Smooth muscle cell (in vitro differentiated cells): ENCODE data around the gene AMH. TPM values are rescaled to one million over a fixed set of nuclear protein-coding genes. Genes with fewer than 3 reads are reported as not detected.

Source experiments
- DNase-seq: peaks from one replicate; lab custom pipeline; 2025; ENCODE audit not compliant: unreplicated experiment; lab: John Stamatoyannopoulos, UW
- H2AFZ ChIP-seq: fragments of 200-600 bp; sonication (generic); 2 replicates; pipeline ENCODE4 v1.6.0; 2016; ENCODE audit warnings: antibody characterized with exemption, low read depth, mild to moderate bottlenecking
- H3F3A ChIP-seq: fragments of 200-600 bp; sonication (generic); 2 replicates; pipeline ENCODE4 v1.6.0; 2017; ENCODE audit warnings: antibody characterized with exemption, low read depth
- H3K27ac ChIP-seq: fragments of 200-600 bp; sonication (generic); 2 replicates; pipeline ENCODE4 v1.5.1; 2016; ENCODE audit warnings: low read depth, mild to moderate bottlenecking
- H3K27me3 ChIP-seq: fragments of 200-600 bp; sonication (generic); 2 replicates; pipeline ENCODE4 v1.6.1; 2016; ENCODE audit warnings: low read depth, mild to moderate bottlenecking
- H3K36me3 ChIP-seq: fragments of 200-600 bp; sonication (generic); 2 replicates; pipeline ENCODE4 v1.5.1; 2016; ENCODE audit warnings: low read depth
- H3K4me1 ChIP-seq: fragments of 200-600 bp; sonication (generic); 2 replicates; pipeline ENCODE4 v1.5.1; 2016; ENCODE audit warnings: low read depth
- H3K4me2 ChIP-seq: fragments of 200-600 bp; sonication (generic); 2 replicates; pipeline ENCODE4 v1.6.0; 2016; ENCODE audit warnings: mild to moderate bottlenecking
- H3K4me3 ChIP-seq: fragments of 200-600 bp; sonication (generic); 2 replicates; pipeline ENCODE4 v1.5.1; 2016; ENCODE audit warnings: mild to moderate bottlenecking
- H3K79me2 ChIP-seq: fragments of 200-600 bp; sonication (generic); 2 replicates; pipeline ENCODE4 v1.6.0; 2016; ENCODE audit warnings: low read depth, mild to moderate bottlenecking
- H3K9ac ChIP-seq: fragments of 200-600 bp; sonication (generic); 2 replicates; pipeline ENCODE4 v1.6.0; 2016; ENCODE audit warnings: low read depth
- H3K9me3 ChIP-seq: fragments of 200-600 bp; sonication (generic); replicated peaks from 2 replicates; pipeline ENCODE4 v1.5.1; 2016; ENCODE audit warnings: low read depth
- H4K20me1 ChIP-seq: fragments of 200-600 bp; sonication (generic); 2 replicates; pipeline ENCODE4 v1.6.0; 2016; ENCODE audit warnings: low read depth
- WGBS: methylation state at CpG from one replicate; pipeline ENCODE4 v1.1.7; 2016; ENCODE audit warnings: low lambda C conversion rate; 5-methylcytosine and 5-hydroxymethylcytosine counted together
- polyA plus RNA-seq: library from polyadenylated mRNA; unstranded; fragments of >200 nt; fragmentation: Nextera tagmentation; extraction: Ambion mirVana; gene quantifications from 2 replicates; pipeline ENCODE4 v1.2.1, GENCODE V29; 2016
- total RNA-seq: library from RNA; depleted of rRNA; stranded (reverse); fragments of >200 nt; gene quantifications from 2 replicates; pipeline ENCODE4 v1.2.3, GENCODE V29; 2014
- TF ChIP-seq, protein P1 (sequence below): fragments of 200-600 bp; sonication (generic); IDR thresholded peaks from 2 replicates; pipeline ENCODE4 v1.5.1; 2017; ENCODE audit warnings: borderline replicate concordance, mild to moderate bottlenecking, antibody characterized with exemption; ENCODE audit not compliant: insufficient read depth, poor library complexity, severe bottlenecking

The AMH gene
- total and polyA plus RNA-seq, 2 experiments from 2014 or later = 2.9 to 12.6 TPM

DNA sequence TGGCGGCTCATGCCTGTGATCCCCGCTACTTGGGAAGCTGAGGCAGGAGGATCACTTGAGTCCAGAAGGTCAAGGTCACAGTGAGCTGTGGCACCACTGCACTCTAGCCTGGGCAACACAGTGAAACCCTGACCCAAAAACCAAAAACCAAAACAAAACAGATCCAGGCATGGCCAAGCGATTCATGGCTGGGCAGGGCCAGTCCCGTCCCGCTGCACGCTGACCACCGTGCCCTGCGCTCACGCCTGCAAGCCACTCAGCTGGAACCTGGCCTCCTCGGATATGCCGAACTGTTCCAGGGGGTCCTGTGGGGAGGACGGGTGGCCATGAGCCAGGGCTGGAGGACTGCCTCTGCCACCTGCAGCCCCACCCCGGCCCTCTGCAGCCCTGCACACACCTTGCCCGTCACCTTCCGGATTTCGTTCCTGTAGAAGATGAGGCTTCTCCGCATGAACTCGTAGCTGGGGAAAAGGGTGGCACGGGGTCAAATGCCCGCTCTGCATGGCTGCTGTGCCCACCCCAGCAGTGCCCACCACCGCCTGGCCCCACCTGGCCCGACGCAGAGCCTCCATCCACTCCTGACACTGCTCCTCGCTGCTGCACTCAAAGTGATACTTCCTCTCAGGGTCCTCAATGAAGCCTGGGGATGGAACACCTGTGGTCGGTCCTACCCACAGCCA is 15.4 kb upstream of the AMH start:
- Histone ChIP-seq H3K4me1 (peaks cover 22% of the 10 kb centered on the region), H3K27me3 (no peaks in the 10 kb centered on the region), H3K9me3 (no peaks in the 10 kb centered on the region), H3K79me2 (peaks cover 50% of the 10 kb centered on the region), H3K9ac (no peak overlapping the region), H3K27ac (no peak overlapping the region), H2AFZ (no peak overlapping the region), H3F3A (peaks cover 11% of the 10 kb centered on the region), H3K36me3 (no peaks in the 10 kb centered on the region), H4K20me1 (peaks cover 38% of the 10 kb centered on the region), H3K4me2 (no peak overlapping the region), H3K4me3 (no peak overlapping the region)
- 97% methylated on average over 23 of the region's 25 CpGs for WGBS
- no peak for DNase-seq
- TF ChIP-seq, protein P1, sequence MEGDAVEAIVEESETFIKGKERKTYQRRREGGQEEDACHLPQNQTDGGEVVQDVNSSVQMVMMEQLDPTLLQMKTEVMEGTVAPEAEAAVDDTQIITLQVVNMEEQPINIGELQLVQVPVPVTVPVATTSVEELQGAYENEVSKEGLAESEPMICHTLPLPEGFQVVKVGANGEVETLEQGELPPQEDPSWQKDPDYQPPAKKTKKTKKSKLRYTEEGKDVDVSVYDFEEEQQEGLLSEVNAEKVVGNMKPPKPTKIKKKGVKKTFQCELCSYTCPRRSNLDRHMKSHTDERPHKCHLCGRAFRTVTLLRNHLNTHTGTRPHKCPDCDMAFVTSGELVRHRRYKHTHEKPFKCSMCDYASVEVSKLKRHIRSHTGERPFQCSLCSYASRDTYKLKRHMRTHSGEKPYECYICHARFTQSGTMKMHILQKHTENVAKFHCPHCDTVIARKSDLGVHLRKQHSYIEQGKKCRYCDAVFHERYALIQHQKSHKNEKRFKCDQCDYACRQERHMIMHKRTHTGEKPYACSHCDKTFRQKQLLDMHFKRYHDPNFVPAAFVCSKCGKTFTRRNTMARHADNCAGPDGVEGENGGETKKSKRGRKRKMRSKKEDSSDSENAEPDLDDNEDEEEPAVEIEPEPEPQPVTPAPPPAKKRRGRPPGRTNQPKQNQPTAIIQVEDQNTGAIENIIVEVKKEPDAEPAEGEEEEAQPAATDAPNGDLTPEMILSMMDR = no peak

DNA sequence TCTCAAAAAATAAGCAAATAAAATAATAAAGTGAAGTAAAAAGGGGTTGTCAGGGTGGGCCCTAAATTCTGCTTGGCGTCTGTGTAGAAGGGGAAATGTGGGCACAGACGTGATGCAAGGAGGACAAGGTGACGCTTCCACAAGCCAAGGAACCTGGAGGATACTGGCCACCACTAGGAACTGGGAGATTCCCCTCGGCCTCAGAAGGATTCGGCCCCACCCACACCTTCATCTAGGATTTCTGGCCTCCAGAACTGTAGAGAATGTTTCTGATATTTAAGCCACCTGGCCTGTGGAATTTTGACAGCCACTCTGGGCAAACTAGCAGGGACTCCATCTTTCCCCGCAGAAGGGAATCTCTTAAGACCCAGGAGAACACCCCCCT is 14.1 kb upstream of the AMH start:
- H3K27ac ChIP-seq = peak overlapping the region; percentile 93
- no peaks in the 10 kb centered on the region for H3K36me3 ChIP-seq
- peaks cover 51% of the 10 kb centered on the region for H4K20me1 ChIP-seq

DNA sequence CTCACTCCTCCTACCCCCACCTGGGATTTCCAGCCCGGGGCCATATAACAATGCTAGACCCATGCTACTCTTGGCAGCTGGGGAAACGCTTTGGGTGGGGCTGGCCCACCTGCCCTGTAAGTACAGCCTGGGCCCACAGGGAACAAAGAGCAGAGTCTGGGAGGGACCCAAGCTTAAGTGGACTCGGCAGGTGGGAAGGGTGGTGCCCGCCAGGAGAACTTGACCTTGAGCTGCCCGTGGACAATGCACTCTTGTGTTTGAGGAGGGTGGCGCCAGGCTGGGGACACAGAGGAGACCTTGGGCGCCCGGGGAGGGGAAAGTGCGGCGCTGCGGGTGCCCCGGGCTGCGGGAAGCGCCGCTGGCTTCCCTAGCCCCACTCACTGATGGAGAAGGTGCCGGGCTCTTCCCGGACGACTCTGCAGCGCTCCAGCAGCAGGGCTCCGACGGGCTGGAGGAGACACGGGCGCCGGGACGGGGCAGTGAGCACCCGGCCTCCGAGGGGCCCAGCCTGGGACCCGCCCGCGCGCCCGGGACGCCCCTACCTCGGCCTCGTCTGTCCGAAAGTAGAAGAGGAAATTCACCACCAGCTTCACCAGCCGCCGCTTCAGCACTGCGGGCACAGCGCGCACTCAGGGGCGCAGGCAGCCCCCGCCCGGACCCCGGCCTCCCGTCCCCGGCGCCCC is 13.6 kb upstream of the AMH start:
- peaks cover 51% of the 10 kb centered on the region for H4K20me1 ChIP-seq
- H2AFZ ChIP-seq = peak overlapping the region; percentile 60
- H3K9ac ChIP-seq = peak overlapping the region; percentile 87
- H3K4me3 ChIP-seq = peak overlapping the region; percentile 98
- TF ChIP-seq, protein P1 = no peak
- no peak for DNase-seq
- peaks cover 39% of the 10 kb centered on the region for H3K4me1 ChIP-seq
- H3K79me2 ChIP-seq = peaks cover 68% of the 10 kb centered on the region
- no peaks in the 10 kb centered on the region for H3K27me3 ChIP-seq
- WGBS = 2% methylated on average over 37 of the region's 48 CpGs
- H3K4me2 ChIP-seq = peak overlapping the region; percentile 98
- peaks cover 11% of the 10 kb centered on the region for H3F3A ChIP-seq
- peak overlapping the region; percentile 93 for H3K27ac ChIP-seq
- no peaks in the 10 kb centered on the region for H3K36me3 ChIP-seq
- no peaks in the 10 kb centered on the region for H3K9me3 ChIP-seq

More for the DNA sequence above, 14.1 kb upstream of the AMH start:
- TF ChIP-seq, protein P1 = no peak
- H3F3A ChIP-seq = peaks cover 11% of the 10 kb centered on the region
- H3K79me2 ChIP-seq = peaks cover 63% of the 10 kb centered on the region
- peak overlapping the region; percentile 98 for H3K4me3 ChIP-seq
- peak overlapping the region; percentile 98 for H3K4me2 ChIP-seq
- H3K4me1 ChIP-seq = peaks cover 35% of the 10 kb centered on the region
- no peak for DNase-seq
- no peaks in the 10 kb centered on the region for H3K9me3 ChIP-seq
- no peaks in the 10 kb centered on the region for H3K27me3 ChIP-seq
- H2AFZ ChIP-seq = no peak overlapping the region
- WGBS = 56% methylated on average over 6 of the region's 6 CpGs
- H3K9ac ChIP-seq = peak overlapping the region; percentile 87
